ENCODE measurements around the gene SHKBP1.
A peak's percentile ranks its signal among the peaks of the same experiment; 100 is the strongest.

The SHKBP1 gene

GRCh38 chr19:40576585-40577451 lies at the start of gene SHKBP1:
Gene SHKBP1, plus strand, starts transcription at chr19:40576873. Its CDS starts 27 bp downstream, at chr19:40576900.
- Histone ChIP-seq H3K9me3 (ENCODE audit: insufficient read depth, low read depth, low read length) (no peaks in the 10 kb centered on the region), H3K9ac (ENCODE audit: low read depth, low read length, poor library complexity, severe bottlenecking) (peak within 1 kb of the TSS; percentile 80), H3K4me1 (ENCODE audit: insufficient read depth, low read length, poor library complexity, severe bottlenecking) (peaks cover 18% of the 10 kb centered on the region), H2AFZ (ENCODE audit: low read length) (peak within 1 kb of the TSS; percentile 88), H3K4me2 (ENCODE audit: low read depth, low read length, poor library complexity, severe bottlenecking) (peak within 1 kb of the TSS; percentile 85), H4K20me1 (ENCODE audit: insufficient read depth, low read length, poor library complexity, severe bottlenecking) (peaks cover 3% of the 10 kb centered on the region), H3K27me3 (ENCODE audit: insufficient read depth, low read length, poor library complexity, severe bottlenecking) (no peaks in the 10 kb centered on the region), H3K36me3 (ENCODE audit: insufficient read depth, low read length) (peaks cover 10% of the 10 kb centered on the region; the same call in 1 of the 2 replicates), H3K4me3 (ENCODE audit: low read length, poor library complexity, severe bottlenecking) (peak within 1 kb of the TSS; percentile 94), H3K9me2 (replicated peaks; ENCODE audit: low read depth, low read length) (no peaks in the 10 kb centered on the region), H3F3A (ENCODE audit: low read depth) (no peaks in the 10 kb centered on the region), H3K79me2 (ENCODE audit: insufficient read depth, low read length) (peaks cover 17% of the 10 kb centered on the region)
- TF ChIP-seq, protein P1, sequence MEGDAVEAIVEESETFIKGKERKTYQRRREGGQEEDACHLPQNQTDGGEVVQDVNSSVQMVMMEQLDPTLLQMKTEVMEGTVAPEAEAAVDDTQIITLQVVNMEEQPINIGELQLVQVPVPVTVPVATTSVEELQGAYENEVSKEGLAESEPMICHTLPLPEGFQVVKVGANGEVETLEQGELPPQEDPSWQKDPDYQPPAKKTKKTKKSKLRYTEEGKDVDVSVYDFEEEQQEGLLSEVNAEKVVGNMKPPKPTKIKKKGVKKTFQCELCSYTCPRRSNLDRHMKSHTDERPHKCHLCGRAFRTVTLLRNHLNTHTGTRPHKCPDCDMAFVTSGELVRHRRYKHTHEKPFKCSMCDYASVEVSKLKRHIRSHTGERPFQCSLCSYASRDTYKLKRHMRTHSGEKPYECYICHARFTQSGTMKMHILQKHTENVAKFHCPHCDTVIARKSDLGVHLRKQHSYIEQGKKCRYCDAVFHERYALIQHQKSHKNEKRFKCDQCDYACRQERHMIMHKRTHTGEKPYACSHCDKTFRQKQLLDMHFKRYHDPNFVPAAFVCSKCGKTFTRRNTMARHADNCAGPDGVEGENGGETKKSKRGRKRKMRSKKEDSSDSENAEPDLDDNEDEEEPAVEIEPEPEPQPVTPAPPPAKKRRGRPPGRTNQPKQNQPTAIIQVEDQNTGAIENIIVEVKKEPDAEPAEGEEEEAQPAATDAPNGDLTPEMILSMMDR (conservative IDR thresholded peaks at IDR 0.05; ENCODE audit: low read length): no peak
- no peak for TF ChIP-seq EZH2phosphoT487 (IDR thresholded peaks at IDR 0.05; ENCODE audit: borderline replicate concordance)

GRCh38 chr19:40528078-40528477 lies 48.6 kb upstream of the SHKBP1 start:
- Histone ChIP-seq H2AFZ (ENCODE audit: low read length) (0 out of 2 replicates have a peak overlapping the region, but pooled peaks have one; percentile 75), H3K4me3 (ENCODE audit: low read length, poor library complexity, severe bottlenecking) (no peak overlapping the region), H3K36me3 (ENCODE audit: insufficient read depth, low read length) (no peaks in the 10 kb centered on the region), H3F3A (ENCODE audit: low read depth) (no peaks in the 10 kb centered on the region), H3K9me3 (ENCODE audit: insufficient read depth, low read depth, low read length) (no peaks in the 10 kb centered on the region), H3K79me2 (ENCODE audit: insufficient read depth, low read length) (no peaks in the 10 kb centered on the region), H3K9me2 (replicated peaks; ENCODE audit: low read depth, low read length) (no peaks in the 10 kb centered on the region), H3K9ac (ENCODE audit: low read depth, low read length, poor library complexity, severe bottlenecking) (no peak overlapping the region), H3K4me2 (ENCODE audit: low read depth, low read length, poor library complexity, severe bottlenecking) (no peak overlapping the region), H4K20me1 (ENCODE audit: insufficient read depth, low read length, poor library complexity, severe bottlenecking) (no peaks in the 10 kb centered on the region), H3K27me3 (ENCODE audit: insufficient read depth, low read length, poor library complexity, severe bottlenecking) (no peaks in the 10 kb centered on the region), H3K4me1 (ENCODE audit: insufficient read depth, low read length, poor library complexity, severe bottlenecking) (peaks cover 12% of the 10 kb centered on the region)
- no peak for TF ChIP-seq EZH2phosphoT487 (IDR thresholded peaks at IDR 0.05; ENCODE audit: borderline replicate concordance)
- TF ChIP-seq, protein P1 (conservative IDR thresholded peaks at IDR 0.05; ENCODE audit: low read length): no peak

GRCh38 chr19:40528533-40529092 lies 48.1 kb upstream of the SHKBP1 start:
- Histone ChIP-seq H3K4me2 (ENCODE audit: low read depth, low read length, poor library complexity, severe bottlenecking) (no peak overlapping the region), H3K27me3 (ENCODE audit: insufficient read depth, low read length, poor library complexity, severe bottlenecking) (no peaks in the 10 kb centered on the region), H3K79me2 (ENCODE audit: insufficient read depth, low read length) (no peaks in the 10 kb centered on the region), H3F3A (ENCODE audit: low read depth) (no peaks in the 10 kb centered on the region), H3K36me3 (ENCODE audit: insufficient read depth, low read length) (no peaks in the 10 kb centered on the region), H2AFZ (ENCODE audit: low read length) (peak overlapping the region; percentile 75; the same call in 1 of the 2 replicates), H3K9me3 (ENCODE audit: insufficient read depth, low read depth, low read length) (no peaks in the 10 kb centered on the region), H3K9me2 (replicated peaks; ENCODE audit: low read depth, low read length) (no peaks in the 10 kb centered on the region), H3K4me1 (ENCODE audit: insufficient read depth, low read length, poor library complexity, severe bottlenecking) (peaks cover 15% of the 10 kb centered on the region), H3K4me3 (ENCODE audit: low read length, poor library complexity, severe bottlenecking) (no peak overlapping the region), H3K9ac (ENCODE audit: low read depth, low read length, poor library complexity, severe bottlenecking) (no peak overlapping the region), H4K20me1 (ENCODE audit: insufficient read depth, low read length, poor library complexity, severe bottlenecking) (no peaks in the 10 kb centered on the region)
- TF ChIP-seq, protein P1 (conservative IDR thresholded peaks at IDR 0.05; ENCODE audit: low read length): no peak
- TF ChIP-seq EZH2phosphoT487 (IDR thresholded peaks at IDR 0.05; ENCODE audit: borderline replicate concordance): no peak
